Keratinocyte (primary cell): ENCODE results near the gene GLDN.

Source experiments
- EZH2 ChIP-seq: IDR thresholded peaks from one replicate; pipeline ENCODE4 v1.6.1; 2012; ENCODE audit warnings: inconsistent platforms, mild to moderate bottlenecking, low read length, moderate library complexity
- TF ChIP-seq, protein P1 (sequence below), 3 experiments: IDR thresholded peaks in 1 of 3; conservative IDR thresholded peaks in 1 of 3; optimal IDR thresholded peaks in 1 of 3; 2 replicates in 2 of 3; 3 replicates in 1 of 3; pipeline versions ENCODE3 to v1.5.1; 2011; ENCODE audit warnings: low read length in 3 of 3, mild to moderate bottlenecking in 3 of 3, moderate library complexity in 2 of 3, control low read depth in 1 of 3, inconsistent platforms in 1 of 3; ENCODE audit not compliant: insufficient read depth in 2 of 3; ENCODE audit errors: extremely low read depth in 1 of 3

GRCh38 chr15:51350723-51351122 is 9.3 kb downstream of the GLDN start:
- TF ChIP-seq, protein P1, sequence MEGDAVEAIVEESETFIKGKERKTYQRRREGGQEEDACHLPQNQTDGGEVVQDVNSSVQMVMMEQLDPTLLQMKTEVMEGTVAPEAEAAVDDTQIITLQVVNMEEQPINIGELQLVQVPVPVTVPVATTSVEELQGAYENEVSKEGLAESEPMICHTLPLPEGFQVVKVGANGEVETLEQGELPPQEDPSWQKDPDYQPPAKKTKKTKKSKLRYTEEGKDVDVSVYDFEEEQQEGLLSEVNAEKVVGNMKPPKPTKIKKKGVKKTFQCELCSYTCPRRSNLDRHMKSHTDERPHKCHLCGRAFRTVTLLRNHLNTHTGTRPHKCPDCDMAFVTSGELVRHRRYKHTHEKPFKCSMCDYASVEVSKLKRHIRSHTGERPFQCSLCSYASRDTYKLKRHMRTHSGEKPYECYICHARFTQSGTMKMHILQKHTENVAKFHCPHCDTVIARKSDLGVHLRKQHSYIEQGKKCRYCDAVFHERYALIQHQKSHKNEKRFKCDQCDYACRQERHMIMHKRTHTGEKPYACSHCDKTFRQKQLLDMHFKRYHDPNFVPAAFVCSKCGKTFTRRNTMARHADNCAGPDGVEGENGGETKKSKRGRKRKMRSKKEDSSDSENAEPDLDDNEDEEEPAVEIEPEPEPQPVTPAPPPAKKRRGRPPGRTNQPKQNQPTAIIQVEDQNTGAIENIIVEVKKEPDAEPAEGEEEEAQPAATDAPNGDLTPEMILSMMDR (optimal IDR thresholded peaks at IDR 0.05 in 1 of 3, IDR thresholded peaks at IDR 0.05 in 1 of 3, conservative IDR thresholded peaks at IDR 0.05 in 1 of 3; ENCODE audit: extremely low read depth in 1 of 3, insufficient read depth in 2 of 3, low read length in 3 of 3): no peak
- no peak for TF ChIP-seq EZH2
